ENCODE data around the gene PLET1. TPM values are rescaled to one million over a fixed set of nuclear protein-coding genes. Genes with fewer than 3 reads are reported as not detected.

Gene PLET1, protein sequence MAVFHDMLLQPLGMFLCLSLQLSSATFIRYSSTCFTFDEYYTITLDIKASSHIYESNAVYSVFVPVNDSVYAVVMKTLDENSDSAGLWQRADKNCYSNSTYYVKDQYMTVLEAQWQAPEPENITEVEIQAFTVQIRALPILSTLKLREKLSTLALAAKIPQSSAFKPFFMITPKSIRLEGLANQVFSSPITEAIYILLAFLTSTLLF
- not detected in 5 replicates for total RNA-seq (2022; extraction: Qiagen RNA extraction; ENCODE audit: low read depth)

DNA sequence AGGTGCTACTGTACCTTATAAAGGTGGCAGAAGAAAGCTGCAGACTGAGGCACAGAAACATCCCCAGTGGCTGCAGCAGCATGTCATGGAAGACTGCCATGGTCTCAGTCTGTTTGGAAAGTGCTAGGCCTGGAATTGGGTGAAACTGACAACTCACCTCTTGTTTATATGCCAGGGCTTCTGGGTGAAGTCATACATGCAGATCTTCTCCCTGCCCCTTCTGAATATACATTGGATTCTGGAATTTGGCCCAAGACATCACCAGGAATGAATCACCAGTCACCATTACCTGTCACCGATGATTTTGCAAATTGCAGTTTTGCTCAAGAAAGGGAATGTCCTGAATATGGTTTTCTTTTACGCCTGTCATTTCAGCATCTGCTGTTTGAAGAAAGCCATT, at the start of gene PLET1:
Gene PLET1, minus strand, starts transcription at position 371 of the 400 bp plus-strand sequence. Its CDS starts 271 bp downstream, at position 100.

DNA sequence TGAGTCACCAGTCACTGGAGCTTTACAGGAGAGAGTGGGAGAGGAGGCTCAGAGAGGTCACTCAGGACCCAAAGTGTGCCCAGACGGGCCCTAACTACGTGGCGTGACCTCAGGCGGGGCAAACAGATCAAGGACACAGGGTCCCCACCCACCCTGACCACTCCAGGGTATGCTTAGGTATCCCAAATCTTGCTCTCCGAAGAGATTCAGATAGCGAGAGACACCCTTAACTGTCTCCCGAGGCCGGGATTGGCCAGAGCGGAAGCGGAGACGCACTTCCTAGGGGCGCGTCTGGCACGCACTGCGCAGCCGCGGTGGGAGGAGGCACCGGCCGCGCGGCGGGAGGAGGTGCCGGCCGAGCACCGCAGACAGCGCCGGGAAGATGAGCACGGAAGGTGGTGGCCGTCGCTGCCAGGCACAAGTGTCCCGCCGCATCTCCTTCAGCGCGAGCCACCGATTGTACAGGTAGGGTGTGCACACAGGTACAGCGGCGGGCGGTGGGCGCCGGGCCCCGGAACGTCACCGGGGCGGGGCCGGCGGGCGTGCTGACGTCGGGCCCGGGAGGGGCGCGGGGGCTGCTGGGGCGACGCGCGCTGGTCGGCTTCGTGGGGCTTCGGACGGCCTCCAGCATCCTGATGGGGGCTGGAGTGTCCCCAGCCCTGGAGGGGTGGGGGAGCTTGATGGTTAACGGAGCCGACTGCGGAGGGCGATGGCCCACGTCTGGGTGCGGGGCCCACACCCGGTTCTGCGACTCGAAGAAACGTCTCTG, 34.4 kb downstream of the PLET1 start, which contains the start of gene PTS:
Gene PTS, plus strand, starts transcription at position 367 of the 769 bp plus-strand sequence. Its CDS starts 16 bp downstream, at position 383.

Other genes starting within 250 kb of the PLET1 start
- gene DLAT, start 235.5 kb downstream of the PLET1 start, total RNA-seq (2022; extraction: Qiagen RNA extraction; ENCODE audit: low read depth) = 23.4 to 31.5 TPM (median 29.7 TPM) in 5 replicates
- 0.99 to 1.5 TPM (median 1.1 TPM) in 5 replicates for gene PIH1D2, start 186.8 kb downstream of the PLET1 start, total RNA-seq (2022; extraction: Qiagen RNA extraction; ENCODE audit: low read depth)
- 13.0 to 15.5 TPM (median 13.7 TPM) in 5 replicates for gene NKAPD1, start 186.6 kb downstream of the PLET1 start, total RNA-seq (2022; extraction: Qiagen RNA extraction; ENCODE audit: low read depth)
- gene TIMM8B, start 174.1 kb downstream of the PLET1 start, total RNA-seq (2022; extraction: Qiagen RNA extraction; ENCODE audit: low read depth) = 69.6 to 84.5 TPM (median 70.2 TPM) in 5 replicates
- 65.9 to 85.7 TPM (median 72.4 TPM) in 5 replicates for gene SDHD, start 174.0 kb downstream of the PLET1 start, total RNA-seq (2022; extraction: Qiagen RNA extraction; ENCODE audit: low read depth)
- gene IL18, start 96.8 kb downstream of the PLET1 start, total RNA-seq (2022; extraction: Qiagen RNA extraction; ENCODE audit: low read depth) = 92.0 to 107 TPM (median 99.7 TPM) in 5 replicates
- 0.17 TPM in 1 of 5 replicates, not detected in the others for gene TEX12, start 93.5 kb downstream of the PLET1 start, total RNA-seq (2022; extraction: Qiagen RNA extraction; ENCODE audit: low read depth)
- gene BCO2, start 85.3 kb downstream of the PLET1 start, total RNA-seq (2022; extraction: Qiagen RNA extraction; ENCODE audit: low read depth) = 0.53 to 1.0 TPM (median 0.77 TPM) in 5 replicates
- gene PTS, start 34.4 kb downstream of the PLET1 start, total RNA-seq (2022; extraction: Qiagen RNA extraction; ENCODE audit: low read depth) = 30.6 to 31.9 TPM (median 30.9 TPM) in 5 replicates